Measurements from ENCODE around the gene NPY4R2.
"Not testable (repeated sequence)": the region's sequence is repeated elsewhere in the genome, so short reads cannot be mapped to it uniquely, and the experiment has no call there.

NPY4R2 gene

DNA sequence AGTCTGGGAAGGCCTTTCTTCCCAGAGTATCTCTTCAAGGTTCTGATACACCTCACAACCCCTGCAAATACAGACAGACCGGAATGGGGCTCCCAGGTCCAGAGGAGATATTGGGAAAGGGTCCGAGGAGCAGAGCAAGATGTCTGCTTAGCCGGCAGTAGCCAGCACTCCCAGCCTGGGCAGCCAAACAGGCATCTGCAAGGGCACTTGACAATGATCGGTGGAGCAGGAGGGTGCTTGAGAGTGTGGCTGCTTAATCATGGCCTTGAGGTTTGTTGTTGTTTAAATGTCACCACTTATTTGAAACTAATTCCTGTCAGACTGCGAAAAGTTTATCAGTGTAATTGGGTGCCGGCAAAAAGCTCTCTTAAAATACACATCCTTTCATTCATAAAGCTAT is 15.0 kb downstream of the NPY4R2 start:
- DNase-seq: not testable (repeated sequence)

- not testable (repeated sequence) for DNase-seq
These were observed 18.3 kb downstream of the NPY4R2 start for GRCh38 chr10:47936772-47937228.

GRCh38 chr10:47937634-47938033 is 19.2 kb downstream of the NPY4R2 start:
- DNase-seq: not testable (repeated sequence)

- not testable (repeated sequence) for DNase-seq
These were observed 22.4 kb downstream of the NPY4R2 start for GRCh38 chr10:47940821-47941220.

DNA sequence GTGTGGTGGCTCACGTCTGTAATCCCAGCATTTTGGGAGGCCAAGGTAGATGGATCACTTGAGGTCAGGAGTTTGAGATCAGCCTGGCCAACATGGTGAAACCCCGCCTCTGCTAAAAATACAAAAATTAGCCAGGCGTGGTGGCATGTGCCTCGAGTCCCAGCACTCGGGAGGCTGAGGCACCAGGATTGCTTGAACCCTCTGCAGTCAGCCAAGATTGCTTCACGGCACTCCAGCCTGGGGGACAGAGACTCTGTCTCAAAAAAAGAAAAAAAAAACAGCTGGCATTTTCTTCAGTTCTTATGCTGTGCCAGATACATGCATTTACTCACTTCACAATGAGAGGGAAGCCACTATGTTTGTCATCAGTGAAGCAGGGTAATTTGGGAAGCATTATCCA is 22.9 kb downstream of the NPY4R2 start:
- DNase-seq: not testable (repeated sequence)

DNA sequence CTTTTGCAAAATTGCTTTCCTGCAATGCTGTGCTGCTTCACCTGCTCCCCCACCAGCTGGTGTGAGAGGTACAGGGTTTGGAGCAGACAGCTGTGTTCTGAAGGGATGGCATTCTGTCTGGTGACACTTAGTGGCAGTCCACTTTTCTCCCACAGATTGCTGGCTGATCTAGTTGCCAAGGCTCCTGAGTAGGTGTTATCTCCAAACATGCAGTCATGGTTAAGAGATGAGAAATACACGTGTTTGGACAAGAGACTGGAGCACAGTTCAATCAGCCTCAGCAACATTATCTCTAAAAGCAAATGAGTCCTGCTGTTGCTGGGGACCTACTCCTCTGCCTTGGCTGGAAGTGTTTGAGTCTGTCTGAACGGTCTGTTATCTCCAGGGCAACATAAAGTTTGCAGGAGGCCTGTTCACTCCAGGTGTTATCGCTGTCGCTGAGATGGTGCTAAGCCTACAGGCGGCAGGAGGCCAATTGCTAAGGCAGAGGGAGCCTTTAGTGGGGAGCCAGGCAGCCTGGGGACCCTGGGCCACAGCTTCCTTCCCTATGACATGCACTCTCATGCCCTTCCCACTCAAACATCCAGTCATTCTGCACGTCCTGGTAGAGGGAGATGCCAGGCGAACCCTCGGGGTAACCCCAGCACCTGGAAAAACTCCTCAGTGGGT is 24.0 kb downstream of the NPY4R2 start:
- not testable (repeated sequence) for DNase-seq

GRCh38 chr10:47943328-47943727 is 24.9 kb downstream of the NPY4R2 start:
- not testable (repeated sequence) for DNase-seq

GRCh38 chr10:47947424-47947823 is 29.0 kb downstream of the NPY4R2 start:
- DNase-seq: not testable (repeated sequence)

- not testable (repeated sequence) for DNase-seq
These were observed 38.7 kb downstream of the NPY4R2 start for GRCh38 chr10:47957158-47957557.

DNA sequence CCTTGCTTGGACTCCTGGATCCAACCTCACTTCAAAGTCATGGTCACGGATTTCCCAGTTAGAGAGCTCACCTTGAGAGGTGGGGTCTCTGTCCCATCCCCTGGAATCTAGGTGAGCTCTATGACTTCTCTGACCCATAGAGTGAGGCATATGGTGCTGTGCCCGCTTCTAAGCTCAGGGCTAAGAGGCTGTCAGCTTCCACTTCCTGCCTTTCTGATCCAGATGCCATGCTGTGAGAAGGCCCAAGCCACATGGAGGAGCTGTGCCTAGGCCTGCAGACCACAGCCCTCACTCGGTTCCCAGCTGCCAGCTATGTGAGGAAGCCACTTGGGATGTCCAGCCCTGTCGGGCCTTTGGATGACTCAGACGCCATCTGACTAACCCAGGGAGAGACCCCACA is 41.2 kb downstream of the NPY4R2 start:
- peak; percentile 2 for DNase-seq

- DNase-seq: not testable (repeated sequence)
These were observed 42.2 kb downstream of the NPY4R2 start for GRCh38 chr10:47960699-47961098.

DNA sequence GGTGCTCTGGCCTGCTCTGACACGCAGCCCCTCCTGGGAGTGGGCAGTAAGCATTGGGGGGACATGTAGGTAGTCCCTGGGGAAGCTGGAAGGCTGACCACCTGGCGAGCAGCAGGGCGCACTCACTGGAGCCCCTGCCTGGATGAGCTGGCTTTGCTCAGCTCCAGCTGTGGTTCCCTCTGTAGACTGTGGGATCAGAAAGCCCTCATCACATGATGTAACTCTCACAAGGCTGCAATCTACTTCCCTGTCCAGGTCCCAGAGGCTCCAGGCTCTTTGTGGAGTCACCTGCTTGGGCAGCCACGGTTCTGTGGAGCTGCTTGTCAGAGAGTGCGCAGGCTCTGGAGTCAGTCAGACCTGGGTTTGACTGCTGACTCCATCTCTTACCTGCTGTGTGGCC is 44.3 kb downstream of the NPY4R2 start:
- DNase-seq: not testable (repeated sequence)

GRCh38 chr10:47964280-47965063 is 46.0 kb downstream of the NPY4R2 start:
- not testable (repeated sequence) for DNase-seq

- not testable (repeated sequence) for DNase-seq
These were observed 50.5 kb downstream of the NPY4R2 start for GRCh38 chr10:47968988-47969387.

- DNase-seq: not testable (repeated sequence)
These were observed 51.6 kb downstream of the NPY4R2 start for GRCh38 chr10:47970047-47970446.

- DNase-seq: not testable (repeated sequence)
These were observed 53.1 kb downstream of the NPY4R2 start for GRCh38 chr10:47971598-47971997.

- DNase-seq: not testable (repeated sequence)
These were observed 53.6 kb downstream of the NPY4R2 start for GRCh38 chr10:47972077-47972476.
